Esophagus squamous epithelium (tissue), 5 donors: ENCODE data around the gene NOXA1. TPM values are rescaled to one million over a fixed set of nuclear protein-coding genes. Genes with fewer than 3 reads are reported as not detected.
A peak's percentile ranks its signal among the peaks of the same experiment; 100 is the strongest.

Source experiments
- DNase-seq: peaks from one replicate; lab custom pipeline; 2025; lab: John Stamatoyannopoulos, UW
- H3K27ac ChIP-seq, 4 donors: fragments of 200-600 bp; sonication (generic); one replicate each; pipeline ENCODE4 v1.5.1; 2016 to 2019; ENCODE audit warnings: mild to moderate bottlenecking in 1 of 4
- H3K27me3 ChIP-seq, 4 donors: fragments of 200-600 bp; sonication (generic); 1 replicate in 3 of 4; 2 replicates in 1 of 4; pipeline versions ENCODE4 v1.5.1 to v1.6.0; 2017 to 2021; ENCODE audit warnings: antibody characterized with exemption in 1 of 4
- H3K36me3 ChIP-seq, 3 donors: fragments of 200-600 bp; sonication (generic); one replicate each; pipeline ENCODE4 v1.5.1; 2016 to 2019
- H3K4me1 ChIP-seq, 3 donors: fragments of 200-600 bp; sonication (generic); one replicate each; pipeline ENCODE4 v1.5.1; 2017 to 2019
- H3K4me3 ChIP-seq, 4 donors: fragments of 200-600 bp; sonication (generic); 1 replicate in 3 of 4; 2 replicates in 1 of 4; pipeline ENCODE4 v1.5.1; 2016 to 2019; ENCODE audit warnings: mild to moderate bottlenecking in 2 of 4, moderate library complexity in 1 of 4
- H3K9me3 ChIP-seq, 3 donors: fragments of 200-600 bp; sonication (generic); one replicate each; pipeline ENCODE4 v1.5.1; 2016 to 2019
- CTCF ChIP-seq, 6 experiments: fragments of 450-650 bp in 4 of 6; fragments of 200-600 bp in 2 of 6; sonication (generic) in 2 of 6; IDR thresholded peaks; one replicate each; pipeline ENCODE4 v1.5.1; 2016 to 2019; ENCODE audit warnings: antibody characterized with exemption in 6 of 6, mild to moderate bottlenecking in 4 of 6, moderate library complexity in 4 of 6
- POLR2A ChIP-seq, 4 donors: fragments of 450-650 bp; IDR thresholded peaks; one replicate each; pipeline ENCODE4 v1.6.1; 2017; ENCODE audit warnings: antibody characterized with exemption in 4 of 4, mild to moderate bottlenecking in 4 of 4, moderate library complexity in 3 of 4
- WGBS, 2 donors: methylation state at CpG; one replicate each; pipeline ENCODE4 v1.1.5; 2018; 5-methylcytosine and 5-hydroxymethylcytosine counted together
- intact Hi-C: fragments of 100-400 bp; cut with DNase I; formaldehyde crosslinking; loops from one replicate; pipeline ENCODE4 v1.15.0; 2022
- total RNA-seq, 4 donors: library from RNA; depleted of rRNA; stranded (reverse); fragments of >200 nt; gene quantifications; one replicate each; pipeline ENCODE4 v1.1.0, GENCODE V29; 2016
- donor health status: DM: yes; HTN: yes; CAD: no.

The NOXA1 gene
- total RNA-seq, 4 donors from 2014 or later: 2.1 to 7.4 (median 4.8) TPM

GRCh38 chr9:137460363-137461315 is 37.4 kb downstream of the NOXA1 start:
- TF ChIP-seq CTCF (IDR thresholded peaks at IDR 0.05): no peak
- TF ChIP-seq POLR2A (IDR thresholded peaks at IDR 0.05): no peak
- no peak for DNase-seq
- peak overlapping the region in 1 of 4 donors; percentile 48 for H3K27ac ChIP-seq
- H3K4me3 ChIP-seq: no peak overlapping the region
- peaks cover 0 to 5% (median 0%) of the 10 kb centered on the region in 4 donors for H3K27me3 ChIP-seq
- intact Hi-C loops: no loop called here
- H3K9me3 ChIP-seq: no peaks in the 10 kb centered on the region
- H3K36me3 ChIP-seq: peaks cover 0 to 17% (median 0%) of the 10 kb centered on the region in 3 donors
- peaks cover 24 to 63% (median 25%) of the 10 kb centered on the region in 3 donors for H3K4me1 ChIP-seq
- WGBS, 2 donors: 91 to 94% methylated on average over 7 to 12 of the region's 31 CpGs

GRCh38 chr9:137461316-137461662 is 38.1 kb downstream of the NOXA1 start:
- Histone ChIP-seq H3K27ac (peak overlapping the region in 2 of 4 donors; percentile 3 to 48), H3K4me1 (peaks cover 24 to 57% (median 25%) of the 10 kb centered on the region in 3 donors), H3K9me3 (no peaks in the 10 kb centered on the region), H3K27me3 (peaks cover 0 to 5% (median 0%) of the 10 kb centered on the region in 4 donors), H3K36me3 (peaks cover 0 to 11% (median 0%) of the 10 kb centered on the region in 3 donors), H3K4me3 (peak overlapping the region in 2 of 4 donors; percentile 16 to 36)
- DNase-seq: no peak
- intact Hi-C loops: no loop called here
- WGBS, 2 donors: 73% methylated on average over 2 of the region's 21 CpGs; no CpG with 5 or more reads in 1 of the 2 donors
- TF ChIP-seq POLR2A (IDR thresholded peaks at IDR 0.05) (no peak), CTCF (IDR thresholded peaks at IDR 0.05) (no peak)

- Histone ChIP-seq H3K4me3 (peak overlapping the region in 2 of 4 donors; percentile 16 to 36), H3K27ac (peak overlapping the region in 2 of 4 donors; percentile 3 to 48), H3K9me3 (no peaks in the 10 kb centered on the region), H3K36me3 (peaks cover 0 to 8% (median 0%) of the 10 kb centered on the region in 3 donors), H3K27me3 (peaks cover 0 to 5% (median 0%) of the 10 kb centered on the region in 4 donors), H3K4me1 (peaks cover 22 to 53% (median 25%) of the 10 kb centered on the region in 3 donors)
- no peak for TF ChIP-seq CTCF (IDR thresholded peaks at IDR 0.05)
- peak in 1 of 4 donors; percentile 24 for TF ChIP-seq POLR2A (IDR thresholded peaks at IDR 0.05)
- 17 to 80% methylated on average over 1 to 14 of the region's 52 CpGs for WGBS, 2 donors
- no peak for DNase-seq
- intact Hi-C loops: no loop called here
Measured at GRCh38 chr9:137461663-137462395, 38.6 kb downstream of the NOXA1 start.

GRCh38 chr9:137462396-137462985 is 39.3 kb downstream of the NOXA1 start:
- peaks cover 0 to 5% (median 0%) of the 10 kb centered on the region in 4 donors for H3K27me3 ChIP-seq
- no peak for DNase-seq
- no peaks in the 10 kb centered on the region for H3K9me3 ChIP-seq
- no CpG with 5 or more reads among the region's 25 CpGs for WGBS, 2 donors
- peaks cover 20 to 46% (median 25%) of the 10 kb centered on the region in 3 donors for H3K4me1 ChIP-seq
- H3K27ac ChIP-seq: peak overlapping the region in 1 of 4 donors; percentile 48
- TF ChIP-seq POLR2A (IDR thresholded peaks at IDR 0.05): no peak
- no peak for TF ChIP-seq CTCF (IDR thresholded peaks at IDR 0.05)
- peaks cover 0 to 2% (median 0%) of the 10 kb centered on the region in 3 donors for H3K36me3 ChIP-seq
- H3K4me3 ChIP-seq: peak overlapping the region in 1 of 4 donors; percentile 16
- intact Hi-C loops: no loop called here
